Measurements from ENCODE around the gene CDC42. TPM values are rescaled to one million over a fixed set of nuclear protein-coding genes. Genes with fewer than 3 reads are reported as not detected.

CDC42 gene
- total RNA-seq, 1 experiment from 2014 or later = 245 TPM

DNA sequence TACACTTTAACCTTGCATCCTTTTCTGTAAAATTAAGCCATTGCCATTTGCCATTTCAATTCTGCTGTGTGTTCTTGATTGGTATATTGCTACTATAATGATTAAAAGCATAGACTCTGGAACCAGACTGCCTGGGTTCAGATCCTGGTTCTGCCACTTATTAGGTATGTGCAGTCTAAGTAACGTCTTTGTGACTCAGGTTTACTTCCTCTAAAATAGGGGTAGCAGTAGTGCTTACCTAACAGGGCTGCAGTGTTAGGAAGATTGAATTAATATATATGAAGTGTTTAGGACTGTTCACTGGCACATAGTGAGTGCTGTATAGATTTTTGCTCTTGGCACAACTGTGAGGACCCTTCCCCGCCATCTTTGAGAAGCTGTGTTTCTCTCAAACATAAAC lies 4.4 kb downstream of the CDC42 start:
- no peak for ATAC-seq
- H3F3A ChIP-seq (ENCODE audit: low read length, unreplicated experiment) = no peaks in the 10 kb centered on the region
- TF ChIP-seq EZH2phosphoT487 (IDR thresholded peaks at IDR 0.05; ENCODE audit: borderline replicate concordance, low read length) (no peak), EZH2 (IDR thresholded peaks at IDR 0.05; ENCODE audit: low read length, unreplicated experiment) (no peak), CTCF (conservative IDR thresholded peaks at IDR 0.05; ENCODE audit: low read depth, low read length) (no peak)
- H4K20me1 ChIP-seq (ENCODE audit: low read length) = peaks cover 80% of the 10 kb centered on the region
- H3K36me3 ChIP-seq (ENCODE audit: low read depth, low read length) = peaks cover 23% of the 10 kb centered on the region; the same call in 1 of the 2 replicates
- 0 out of 2 replicates have a peak overlapping the region, but pooled peaks have one; percentile 5 for H3K4me2 ChIP-seq (ENCODE audit: low read length)
- POLR2A ChIA-PET (ENCODE audit: unreplicated experiment) = no interaction called here
- H3K9me3 ChIP-seq (ENCODE audit: low read length) = no peaks in the 10 kb centered on the region
- BruUV-seq (replicated peaks) = no TSS peak
- no peak overlapping the region for H3K4me3 ChIP-seq (ENCODE audit: low read length)
- DNase-seq = no peak
- no peak overlapping the region for H3K27ac ChIP-seq (ENCODE audit: low read length)
- peaks cover 90% of the 10 kb centered on the region for H3K79me2 ChIP-seq (ENCODE audit: low read length)
- intact Hi-C loops (cut with micrococcal nuclease) = no loop called here
- H3K4me1 ChIP-seq (ENCODE audit: insufficient read depth, low read length) = peaks cover 25% of the 10 kb centered on the region
- no peaks in the 10 kb centered on the region for H3K27me3 ChIP-seq (ENCODE audit: low read length)
- H3K9me2 ChIP-seq (replicated peaks; ENCODE audit: low read length) = no peaks in the 10 kb centered on the region
- no peak overlapping the region for H2AFZ ChIP-seq (ENCODE audit: low read length)
- no peak overlapping the region for H3K9ac ChIP-seq (ENCODE audit: low read length)
- CTCF ChIA-PET = no interaction called here

- no peaks in the 10 kb centered on the region for H3K9me2 ChIP-seq (replicated peaks; ENCODE audit: low read length)
- no peak for ATAC-seq
- H3K4me2 ChIP-seq (ENCODE audit: low read length) = no peak overlapping the region
- H3K79me2 ChIP-seq (ENCODE audit: low read length) = peaks cover 96% of the 10 kb centered on the region
- no peak overlapping the region for H3K9ac ChIP-seq (ENCODE audit: low read length)
- no TSS peak for BruUV-seq (replicated peaks)
- no peak overlapping the region for H3K27ac ChIP-seq (ENCODE audit: low read length)
- no peaks in the 10 kb centered on the region for H3K9me3 ChIP-seq (ENCODE audit: low read length)
- no peak for DNase-seq
- peaks cover 25% of the 10 kb centered on the region for H3K4me1 ChIP-seq (ENCODE audit: insufficient read depth, low read length)
- H4K20me1 ChIP-seq (ENCODE audit: low read length) = peaks cover 89% of the 10 kb centered on the region
- ChIA-PET CTCF (no interaction called here), POLR2A (ENCODE audit: unreplicated experiment) (no interaction called here)
- no peak overlapping the region for H2AFZ ChIP-seq (ENCODE audit: low read length)
- H3K36me3 ChIP-seq (ENCODE audit: low read depth, low read length) = peaks cover 23% of the 10 kb centered on the region; the same call in 1 of the 2 replicates
- H3K4me3 ChIP-seq (ENCODE audit: low read length) = no peak overlapping the region
- no peaks in the 10 kb centered on the region for H3F3A ChIP-seq (ENCODE audit: low read length, unreplicated experiment)
- no peaks in the 10 kb centered on the region for H3K27me3 ChIP-seq (ENCODE audit: low read length)
- intact Hi-C loops (cut with micrococcal nuclease) = no loop called here
- no peak for TF ChIP-seq EZH2 (IDR thresholded peaks at IDR 0.05; ENCODE audit: low read length, unreplicated experiment)
- TF ChIP-seq CTCF (conservative IDR thresholded peaks at IDR 0.05; ENCODE audit: low read depth, low read length) = no peak
- TF ChIP-seq EZH2phosphoT487 (IDR thresholded peaks at IDR 0.05; ENCODE audit: borderline replicate concordance, low read length) = no peak
Measured at GRCh38 chr1:22057861-22058260, 5.4 kb downstream of the CDC42 start.

- H3K4me1 ChIP-seq (ENCODE audit: insufficient read depth, low read length) = no peaks in the 10 kb centered on the region
- no peak overlapping the region for H3K27ac ChIP-seq (ENCODE audit: low read length)
- ChIA-PET POLR2A (ENCODE audit: unreplicated experiment) (no interaction called here), CTCF (no interaction called here)
- H3K9me2 ChIP-seq (replicated peaks; ENCODE audit: low read length) = no peaks in the 10 kb centered on the region
- H3K9me3 ChIP-seq (ENCODE audit: low read length) = no peaks in the 10 kb centered on the region
- peaks cover 100% of the 10 kb centered on the region for H3K79me2 ChIP-seq (ENCODE audit: low read length)
- peaks cover 37% of the 10 kb centered on the region for H3K36me3 ChIP-seq (ENCODE audit: low read depth, low read length)
- ATAC-seq = no peak
- peaks cover 93% of the 10 kb centered on the region for H4K20me1 ChIP-seq (ENCODE audit: low read length)
- no peak overlapping the region for H2AFZ ChIP-seq (ENCODE audit: low read length)
- no peak overlapping the region for H3K9ac ChIP-seq (ENCODE audit: low read length)
- H3F3A ChIP-seq (ENCODE audit: low read length, unreplicated experiment) = no peaks in the 10 kb centered on the region
- DNase-seq = no peak
- no peak overlapping the region for H3K4me3 ChIP-seq (ENCODE audit: low read length)
- no peak overlapping the region for H3K4me2 ChIP-seq (ENCODE audit: low read length)
- TF ChIP-seq EZH2 (IDR thresholded peaks at IDR 0.05; ENCODE audit: low read length, unreplicated experiment) (no peak), EZH2phosphoT487 (IDR thresholded peaks at IDR 0.05; ENCODE audit: borderline replicate concordance, low read length) (no peak), CTCF (conservative IDR thresholded peaks at IDR 0.05; ENCODE audit: low read depth, low read length) (no peak)
- BruUV-seq (replicated peaks) = no TSS peak
- H3K27me3 ChIP-seq (ENCODE audit: low read length) = no peaks in the 10 kb centered on the region
- intact Hi-C loops (cut with micrococcal nuclease) = no loop called here
Measured at GRCh38 chr1:22064751-22065402, 12.4 kb downstream of the CDC42 start.
